ENCODE measurements around the gene UXT. TPM values are rescaled to one million over a fixed set of nuclear protein-coding genes. Genes with fewer than 3 reads are reported as not detected.

Gene UXT
- total RNA-seq, 1 donor from 2014 or later, result 77.5 TPM

DNA sequence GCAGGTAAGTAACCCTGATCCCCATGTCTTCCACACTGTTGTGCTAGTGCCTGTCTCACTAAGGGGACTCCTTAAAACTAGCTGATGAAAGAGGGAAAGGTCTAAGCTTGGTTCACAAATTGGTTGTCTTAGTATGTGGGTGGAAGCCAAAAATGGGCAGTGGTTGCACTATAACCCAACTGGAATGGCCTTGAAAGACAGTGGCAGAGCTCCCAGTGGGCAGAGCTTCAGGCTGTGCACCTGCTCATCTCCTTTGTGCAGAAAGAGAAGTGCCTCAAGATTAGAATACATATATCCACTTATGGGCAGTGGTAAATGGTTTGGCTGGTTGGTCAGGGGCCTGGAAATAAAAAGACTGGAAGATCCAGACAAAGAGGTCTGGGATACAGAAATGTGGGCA, 46.6 kb downstream of the UXT start:
- no peak for ATAC-seq
- no peaks in the 10 kb centered on the region for H3K36me3 ChIP-seq
- H3K4me1 ChIP-seq, result no peaks in the 10 kb centered on the region
- no peaks in the 10 kb centered on the region for H3K9me3 ChIP-seq
- TF ChIP-seq CTCF (IDR thresholded peaks at IDR 0.05), result no peak
- intact Hi-C loops (cut with DNase I), result no loop called here
- DNase-seq, result no peak
- H3K4me3 ChIP-seq, result no peak overlapping the region
- no peaks in the 10 kb centered on the region for H3K27me3 ChIP-seq
- no peak overlapping the region for H3K27ac ChIP-seq

- Histone ChIP-seq H3K4me3 (no peak overlapping the region), H3K36me3 (no peaks in the 10 kb centered on the region), H3K9me3 (no peaks in the 10 kb centered on the region), H3K27me3 (no peaks in the 10 kb centered on the region), H3K27ac (no peak overlapping the region), H3K4me1 (no peaks in the 10 kb centered on the region)
- TF ChIP-seq CTCF (IDR thresholded peaks at IDR 0.05), result no peak
- ATAC-seq, result no peak
- DNase-seq, result no peak
- intact Hi-C loops (cut with DNase I), result no loop called here
Measured at GRCh38 chrX:47611926-47612325, 47.1 kb downstream of the UXT start.

- ATAC-seq, result no peak
- TF ChIP-seq CTCF (IDR thresholded peaks at IDR 0.05), result no peak
- DNase-seq, result no peak
- Histone ChIP-seq H3K4me3 (no peak overlapping the region), H3K9me3 (no peaks in the 10 kb centered on the region), H3K4me1 (no peaks in the 10 kb centered on the region), H3K27me3 (no peaks in the 10 kb centered on the region), H3K36me3 (no peaks in the 10 kb centered on the region), H3K27ac (no peak overlapping the region)
- intact Hi-C loops (cut with DNase I), result no loop called here
Measured at GRCh38 chrX:47611489-47611888, 47.5 kb downstream of the UXT start.

DNA sequence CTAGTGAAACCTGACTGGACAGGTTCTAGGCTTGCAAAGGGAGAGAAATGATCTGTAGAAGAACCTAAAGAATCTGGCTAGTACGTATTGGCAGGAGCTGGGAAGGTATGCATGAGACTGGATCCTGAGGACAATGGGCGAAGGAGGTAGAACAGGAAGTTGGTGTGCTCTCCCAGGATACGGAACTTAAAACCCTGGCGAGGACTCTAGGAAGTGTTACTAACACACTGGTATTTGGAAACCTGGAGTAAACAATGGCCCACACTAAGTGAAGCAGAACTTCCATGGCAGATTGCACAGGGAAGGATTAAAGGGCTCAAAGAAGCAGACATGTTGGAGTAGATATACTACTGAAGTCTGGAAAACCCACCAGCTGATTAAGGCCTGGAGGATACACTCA, 48.5 kb downstream of the UXT start:
- TF ChIP-seq CTCF (IDR thresholded peaks at IDR 0.05), result no peak
- peak; percentile 36 for ATAC-seq
- H3K9me3 ChIP-seq, result no peaks in the 10 kb centered on the region
- intact Hi-C loops (cut with DNase I), result no loop called here
- H3K27me3 ChIP-seq, result no peaks in the 10 kb centered on the region
- no peak overlapping the region for H3K27ac ChIP-seq
- no peaks in the 10 kb centered on the region for H3K36me3 ChIP-seq
- no peak for DNase-seq
- H3K4me3 ChIP-seq, result no peak overlapping the region
- H3K4me1 ChIP-seq, result no peaks in the 10 kb centered on the region

DNA sequence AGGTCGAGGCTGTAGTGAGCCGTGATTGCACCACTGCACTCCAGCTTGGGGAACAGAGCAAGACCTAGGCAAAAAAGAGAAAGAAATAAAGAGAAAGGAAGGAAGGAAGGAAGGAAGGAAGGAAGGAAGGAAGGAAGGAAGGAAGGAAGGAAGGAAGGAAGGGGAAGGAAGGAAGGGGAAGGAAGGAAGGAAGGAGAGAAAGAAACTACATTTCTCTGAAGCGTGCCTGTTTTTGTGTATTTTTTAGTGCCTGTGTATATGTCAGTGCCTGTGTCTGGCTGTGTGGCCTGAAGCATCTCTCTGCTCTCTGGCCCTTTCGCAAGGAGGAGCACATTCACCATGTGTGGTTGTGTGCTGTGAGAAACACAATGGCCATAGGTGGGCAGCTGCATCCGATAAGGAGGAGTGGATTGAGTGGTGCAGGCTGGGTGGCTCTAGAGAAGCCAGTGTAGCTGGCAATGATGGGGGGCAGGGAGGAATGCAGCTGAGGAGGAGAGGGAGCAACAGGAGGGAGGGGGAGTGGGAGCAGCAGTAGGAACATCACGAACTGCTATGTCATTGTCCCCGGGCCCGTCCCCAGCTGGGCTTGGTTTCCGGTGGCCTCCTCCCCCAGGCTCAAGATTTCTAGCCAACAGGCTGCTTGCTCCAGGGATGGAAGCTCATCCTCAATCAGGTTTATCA, 50.7 kb downstream of the UXT start:
- intact Hi-C loops (cut with DNase I), result no loop called here
- DNase-seq, result no peak
- no peak for ATAC-seq

More for the DNA sequence above, 50.7 kb downstream of the UXT start:
- H3K36me3 ChIP-seq, result no peaks in the 10 kb centered on the region
- no peak overlapping the region for H3K4me3 ChIP-seq
- H3K4me1 ChIP-seq, result no peaks in the 10 kb centered on the region
- no peak for TF ChIP-seq CTCF (IDR thresholded peaks at IDR 0.05)
- H3K27ac ChIP-seq, result no peak overlapping the region
- H3K9me3 ChIP-seq, result no peaks in the 10 kb centered on the region
- H3K27me3 ChIP-seq, result no peaks in the 10 kb centered on the region

All from upper lobe of right lung (tissue), 1 donor.